Ishikawa (cell line): ENCODE data around the gene TMEM185A.
"Not testable (repeated sequence)": the region's sequence is repeated elsewhere in the genome, so short reads cannot be mapped to it uniquely, and the experiment has no call there.

ENCODE experiments used
- CEBPB ChIP-seq: IDR thresholded peaks from 2 replicates; pipeline ENCODE4 v1.6.1; 2012
- CREB1 ChIP-seq: IDR thresholded peaks from 2 replicates; pipeline ENCODE4 v1.6.1; 2012; ENCODE audit warnings: low read depth
- EGR1 ChIP-seq: IDR thresholded peaks from 2 replicates; pipeline ENCODE4 v1.6.1; 2012
- EP300 ChIP-seq: IDR thresholded peaks from 2 replicates; pipeline ENCODE4 v1.6.1; 2012; ENCODE audit warnings: borderline replicate concordance
- FOXM1 ChIP-seq: IDR thresholded peaks from 2 replicates; pipeline ENCODE4 v1.6.1; 2012; ENCODE audit warnings: low read depth, borderline replicate concordance
- NFIC ChIP-seq: IDR thresholded peaks from 2 replicates; pipeline ENCODE4 v1.6.1; 2012
- RAD21 ChIP-seq: IDR thresholded peaks from 2 replicates; pipeline ENCODE4 v1.6.1; 2012; ENCODE audit warnings: low read depth
- TAF1 ChIP-seq: IDR thresholded peaks from 2 replicates; pipeline ENCODE4 v1.6.1; 2012; ENCODE audit warnings: low read depth, mild to moderate bottlenecking
- TCF12 ChIP-seq: IDR thresholded peaks from 2 replicates; pipeline ENCODE4 v1.6.1; 2012; ENCODE audit warnings: low read depth
- YY1 ChIP-seq: IDR thresholded peaks from 2 replicates; pipeline ENCODE4 v1.6.1; 2012; ENCODE audit warnings: low read depth
- ZBTB7A ChIP-seq: IDR thresholded peaks from 2 replicates; pipeline ENCODE4 v1.6.1; 2012; ENCODE audit warnings: low read depth
- TF ChIP-seq, protein P1 (sequence below): IDR thresholded peaks from 2 replicates; pipeline ENCODE4 v1.6.1; 2012
- TF ChIP-seq, protein P2 (sequence below): IDR thresholded peaks from 2 replicates; pipeline ENCODE4 v1.6.1; 2012; ENCODE audit warnings: low read depth, mild to moderate bottlenecking

DNA sequence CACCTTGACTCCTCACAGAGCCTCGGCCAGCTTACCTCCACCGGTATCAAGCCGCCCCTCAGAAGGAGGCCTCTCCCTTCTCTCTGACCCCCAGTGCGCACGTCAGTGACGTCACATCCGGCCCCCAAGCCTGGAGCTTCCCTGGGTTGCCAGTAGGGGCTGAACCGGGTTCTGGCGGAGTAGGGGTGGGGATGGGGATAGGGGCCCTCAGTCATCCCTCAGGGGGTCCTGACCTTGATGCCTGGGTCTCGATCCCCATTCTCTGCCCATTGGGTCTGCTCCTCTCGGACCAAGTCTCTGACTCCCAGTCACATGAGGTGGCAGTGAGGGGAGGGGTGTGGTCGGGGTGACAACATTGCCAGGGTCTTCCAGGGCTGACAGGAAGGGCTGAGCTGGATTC, 44.2 kb downstream of the TMEM185A start, which contains the start of gene MAGEA9B:
- TF ChIP-seq EGR1, FOXM1, TCF12, RAD21, CREB1, TAF1, EP300, CEBPB, ZBTB7A, YY1, NFIC: not testable (repeated sequence)
- TF ChIP-seq, protein P1, sequence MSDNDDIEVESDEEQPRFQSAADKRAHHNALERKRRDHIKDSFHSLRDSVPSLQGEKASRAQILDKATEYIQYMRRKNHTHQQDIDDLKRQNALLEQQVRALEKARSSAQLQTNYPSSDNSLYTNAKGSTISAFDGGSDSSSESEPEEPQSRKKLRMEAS, result not testable (repeated sequence)
- TF ChIP-seq, protein P2, sequence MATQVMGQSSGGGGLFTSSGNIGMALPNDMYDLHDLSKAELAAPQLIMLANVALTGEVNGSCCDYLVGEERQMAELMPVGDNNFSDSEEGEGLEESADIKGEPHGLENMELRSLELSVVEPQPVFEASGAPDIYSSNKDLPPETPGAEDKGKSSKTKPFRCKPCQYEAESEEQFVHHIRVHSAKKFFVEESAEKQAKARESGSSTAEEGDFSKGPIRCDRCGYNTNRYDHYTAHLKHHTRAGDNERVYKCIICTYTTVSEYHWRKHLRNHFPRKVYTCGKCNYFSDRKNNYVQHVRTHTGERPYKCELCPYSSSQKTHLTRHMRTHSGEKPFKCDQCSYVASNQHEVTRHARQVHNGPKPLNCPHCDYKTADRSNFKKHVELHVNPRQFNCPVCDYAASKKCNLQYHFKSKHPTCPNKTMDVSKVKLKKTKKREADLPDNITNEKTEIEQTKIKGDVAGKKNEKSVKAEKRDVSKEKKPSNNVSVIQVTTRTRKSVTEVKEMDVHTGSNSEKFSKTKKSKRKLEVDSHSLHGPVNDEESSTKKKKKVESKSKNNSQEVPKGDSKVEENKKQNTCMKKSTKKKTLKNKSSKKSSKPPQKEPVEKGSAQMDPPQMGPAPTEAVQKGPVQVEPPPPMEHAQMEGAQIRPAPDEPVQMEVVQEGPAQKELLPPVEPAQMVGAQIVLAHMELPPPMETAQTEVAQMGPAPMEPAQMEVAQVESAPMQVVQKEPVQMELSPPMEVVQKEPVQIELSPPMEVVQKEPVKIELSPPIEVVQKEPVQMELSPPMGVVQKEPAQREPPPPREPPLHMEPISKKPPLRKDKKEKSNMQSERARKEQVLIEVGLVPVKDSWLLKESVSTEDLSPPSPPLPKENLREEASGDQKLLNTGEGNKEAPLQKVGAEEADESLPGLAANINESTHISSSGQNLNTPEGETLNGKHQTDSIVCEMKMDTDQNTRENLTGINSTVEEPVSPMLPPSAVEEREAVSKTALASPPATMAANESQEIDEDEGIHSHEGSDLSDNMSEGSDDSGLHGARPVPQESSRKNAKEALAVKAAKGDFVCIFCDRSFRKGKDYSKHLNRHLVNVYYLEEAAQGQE, result not testable (repeated sequence)
